OCI-LY3 (cell line): Measurements from ENCODE around the gene EHBP1.

Experiments used
- CTCF ChIP-seq: fragments of 200-600, 300-600 bp; sonication (generic); IDR thresholded peaks from 2 replicates; pipeline ENCODE4 v1.5.1; 2014; ENCODE audit warnings: antibody characterized with exemption, low read length, low read depth
- EZH2phosphoT487 ChIP-seq: fragments of 200-600 bp; shearing (Covaris generic); IDR thresholded peaks from 2 replicates; pipeline ENCODE4 v1.6.1; 2018; ENCODE audit warnings: antibody characterized with exemption, mixed run types, low read depth

GRCh38 chr2:62743506-62743905, 38.0 kb downstream of the EHBP1 start:
- TF ChIP-seq CTCF (no peak), EZH2phosphoT487 (no peak)
